Natural killer cell (primary cell): ENCODE data around the gene ROCK1. TPM values are rescaled to one million over a fixed set of nuclear protein-coding genes. Genes with fewer than 3 reads are reported as not detected.

Experiments used
- ATAC-seq, 3 donors: fragments of 150-1000 bp in 2 of 3; fragments of 200-7000 bp in 1 of 3; cut with Tn5 transposase; 1 replicate in 1 of 3; 2 replicates in 2 of 3; pipeline ENCODE4 v1.10.0; 2021; ENCODE audit warnings: mild to moderate bottlenecking in 2 of 3, moderate library complexity in 2 of 3
- DNase-seq, 2 donors: peaks; one replicate each; pipeline versions ENCODE4 v3.0.0 to v3.0.0-alpha.2; 2013 to 2021; ENCODE audit warnings: mixed read lengths in 1 of 2
- H3K27ac ChIP-seq: one replicate; pipeline ENCODE4 v1.5.1; 2013; ENCODE audit warnings: mild to moderate bottlenecking, low read length
- H3K27me3 ChIP-seq: one replicate; pipeline ENCODE4 v1.6.1; 2013; ENCODE audit warnings: low read length; ENCODE audit not compliant: control insufficient read depth, insufficient read depth
- H3K36me3 ChIP-seq: one replicate; pipeline ENCODE4 v1.6.1; 2013; ENCODE audit warnings: low read length; ENCODE audit not compliant: control insufficient read depth, insufficient read depth
- H3K4me1 ChIP-seq: one replicate; pipeline ENCODE4 v1.6.1; 2013; ENCODE audit warnings: low read length; ENCODE audit not compliant: control insufficient read depth, insufficient read depth
- H3K4me3 ChIP-seq: one replicate; pipeline ENCODE4 v1.5.1; 2013; ENCODE audit warnings: low read length
- H3K9me3 ChIP-seq: one replicate; pipeline ENCODE4 v1.6.1; 2013; ENCODE audit warnings: low read length; ENCODE audit not compliant: control insufficient read depth, insufficient read depth
- H3K27ac Mint-ChIP-seq, 2 donors: one replicate each; pipeline ENCODE4 v1.8.0; 2022; ENCODE audit warnings: mild to moderate bottlenecking in 2 of 2, mixed read lengths in 2 of 2, moderate library complexity in 1 of 2
- H3K27me3 Mint-ChIP-seq, 2 donors: one replicate each; pipeline ENCODE4 v1.8.0; 2022; ENCODE audit warnings: low read depth in 2 of 2, mixed read lengths in 2 of 2
- H3K36me3 Mint-ChIP-seq: one replicate; pipeline ENCODE4 v1.8.0; 2022; ENCODE audit warnings: mixed read lengths
- H3K4me1 Mint-ChIP-seq, 2 donors: one replicate each; pipeline ENCODE4 v1.8.0; 2022; ENCODE audit warnings: mixed read lengths in 2 of 2
- H3K4me3 Mint-ChIP-seq: one replicate; pipeline ENCODE4 v1.8.0; 2022; ENCODE audit warnings: mild to moderate bottlenecking, moderate library complexity, mixed read lengths
- H3K9me3 Mint-ChIP-seq, 2 donors: one replicate each; pipeline ENCODE4 v1.8.0; 2022; ENCODE audit warnings: mixed read lengths in 2 of 2
- WGBS: methylation state at CpG from one replicate; pipeline ENCODE4 v1.1.7; 2013; ENCODE audit warnings: missing lambda C conversion rate; ENCODE audit not compliant: insufficient coverage; 5-methylcytosine and 5-hydroxymethylcytosine counted together
- intact Hi-C: fragments of 100-400 bp; cut with micrococcal nuclease; formaldehyde crosslinking; loops from one replicate; pipeline ENCODE4 v1.14.2; 2022
- total RNA-seq, 4 donors: library from RNA; stranded (reverse); fragments of 120-200 nt in 1 of 4; gene quantifications; one replicate each; pipeline versions ENCODE4 v1.2.3 to v1.2.4, GENCODE V29; 2013 to 2022
- TF ChIP-seq, protein P1 (sequence below): fragments of 200-600 bp; IDR thresholded peaks from one replicate; pipeline ENCODE4 v1.8.0; 2022; ENCODE audit warnings: antibody characterized with exemption

ROCK1 gene
- total RNA-seq, 3 donors from 2014 or later (not counting 1 experiment from before 2014, with no cell fraction given): 139 to 152 (median 149) TPM

GRCh38 chr18:20988726-20989125 is 122.9 kb downstream of the ROCK1 start:
- Histone ChIP-seq H3K4me1 (no peaks in the 10 kb centered on the region), H3K4me3 (no peak overlapping the region), H3K27me3 (no peaks in the 10 kb centered on the region), H3K27ac (no peak overlapping the region), H3K9me3 (no peaks in the 10 kb centered on the region), H3K36me3 (peaks cover 85% of the 10 kb centered on the region)
- Mint-ChIP-seq H3K4me1 (peaks cover 0 to 5% of the 10 kb centered on the region in 2 donors), H3K27ac (peak overlapping the region; percentile 12 to 19), H3K36me3 (peaks cover 24% of the 10 kb centered on the region), H3K9me3 (no peaks in the 10 kb centered on the region), H3K27me3 (no peaks in the 10 kb centered on the region), H3K4me3 (no peak overlapping the region)
- intact Hi-C loops: no loop called here
- TF ChIP-seq, protein P1, sequence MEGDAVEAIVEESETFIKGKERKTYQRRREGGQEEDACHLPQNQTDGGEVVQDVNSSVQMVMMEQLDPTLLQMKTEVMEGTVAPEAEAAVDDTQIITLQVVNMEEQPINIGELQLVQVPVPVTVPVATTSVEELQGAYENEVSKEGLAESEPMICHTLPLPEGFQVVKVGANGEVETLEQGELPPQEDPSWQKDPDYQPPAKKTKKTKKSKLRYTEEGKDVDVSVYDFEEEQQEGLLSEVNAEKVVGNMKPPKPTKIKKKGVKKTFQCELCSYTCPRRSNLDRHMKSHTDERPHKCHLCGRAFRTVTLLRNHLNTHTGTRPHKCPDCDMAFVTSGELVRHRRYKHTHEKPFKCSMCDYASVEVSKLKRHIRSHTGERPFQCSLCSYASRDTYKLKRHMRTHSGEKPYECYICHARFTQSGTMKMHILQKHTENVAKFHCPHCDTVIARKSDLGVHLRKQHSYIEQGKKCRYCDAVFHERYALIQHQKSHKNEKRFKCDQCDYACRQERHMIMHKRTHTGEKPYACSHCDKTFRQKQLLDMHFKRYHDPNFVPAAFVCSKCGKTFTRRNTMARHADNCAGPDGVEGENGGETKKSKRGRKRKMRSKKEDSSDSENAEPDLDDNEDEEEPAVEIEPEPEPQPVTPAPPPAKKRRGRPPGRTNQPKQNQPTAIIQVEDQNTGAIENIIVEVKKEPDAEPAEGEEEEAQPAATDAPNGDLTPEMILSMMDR: no peak
- WGBS: 95% methylated on average over 3 of the region's 3 CpGs
- no peak for DNase-seq
- no peak for ATAC-seq

DNA sequence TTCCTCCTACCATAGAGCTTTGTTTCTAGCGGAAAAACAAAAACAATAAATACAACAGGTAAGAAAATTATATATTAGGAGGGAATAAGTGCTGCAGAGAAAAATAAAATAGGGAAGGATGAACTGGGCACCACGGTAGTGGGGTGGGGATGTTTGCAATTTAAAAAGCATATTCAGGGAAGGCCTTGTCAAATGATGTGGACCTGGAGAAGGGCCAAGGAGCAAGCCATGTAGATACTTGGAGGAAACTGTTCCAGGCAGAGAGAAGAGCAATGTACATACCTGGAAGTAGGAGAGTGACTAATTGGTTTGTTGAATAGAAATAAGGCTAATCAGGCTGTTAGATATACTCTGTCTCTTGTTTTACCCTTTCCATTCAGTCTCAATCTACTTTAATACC is 136.5 kb downstream of the ROCK1 start:
- Histone ChIP-seq H3K9me3 (no peaks in the 10 kb centered on the region), H3K27me3 (no peaks in the 10 kb centered on the region), H3K36me3 (peaks cover 56% of the 10 kb centered on the region), H3K27ac (no peak overlapping the region), H3K4me1 (no peaks in the 10 kb centered on the region), H3K4me3 (no peak overlapping the region)
- 93% methylated on average over 1 of the region's 2 CpGs for WGBS
- Mint-ChIP-seq H3K9me3 (no peaks in the 10 kb centered on the region), H3K27me3 (no peaks in the 10 kb centered on the region), H3K36me3 (peaks cover 15% of the 10 kb centered on the region), H3K27ac (peak overlapping the region; percentile 12 to 23), H3K4me3 (no peak overlapping the region), H3K4me1 (peaks cover 19 to 30% of the 10 kb centered on the region in 2 donors)
- no peak for ATAC-seq
- intact Hi-C loops: no loop called here
- no peak for DNase-seq
- TF ChIP-seq, protein P1: no peak

DNA sequence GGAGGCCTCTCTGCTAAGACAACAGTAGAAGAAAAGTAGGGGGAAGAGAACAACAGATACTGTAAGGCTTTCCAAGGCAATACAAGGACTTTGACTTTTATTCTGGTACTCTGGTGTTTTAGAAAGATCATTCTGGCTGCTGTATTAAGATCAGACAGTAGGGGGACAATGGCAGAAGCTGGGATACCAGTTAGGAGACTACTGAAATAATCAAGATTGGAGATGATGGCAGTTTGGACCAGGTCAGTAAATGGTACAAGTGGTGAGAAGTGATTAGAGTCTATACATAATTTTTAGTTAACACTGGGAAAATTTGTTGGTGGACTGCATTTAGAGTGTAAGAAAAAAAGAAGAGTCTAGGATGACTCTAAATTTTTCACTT is 139.7 kb downstream of the ROCK1 start:
- H3K4me1 Mint-ChIP-seq: peaks cover 5 to 16% of the 10 kb centered on the region in 2 donors
- H3K36me3 Mint-ChIP-seq: no peaks in the 10 kb centered on the region
- TF ChIP-seq, protein P1: peak; percentile 52
- H3K4me3 ChIP-seq: no peak overlapping the region
- H3K27ac ChIP-seq: no peak overlapping the region
- H3K4me1 ChIP-seq: no peaks in the 10 kb centered on the region
- H3K27me3 ChIP-seq: no peaks in the 10 kb centered on the region
- intact Hi-C loops: loop anchor here (5.0 kb wide), 1 partner anchor 205 kb away; no protein-coding TSS in a partner anchor
- H3K36me3 ChIP-seq: peaks cover 60% of the 10 kb centered on the region
- H3K9me3 Mint-ChIP-seq: no peaks in the 10 kb centered on the region
- DNase-seq (peak in 1 of 2 donors; percentile 46), ATAC-seq (peak; percentile 37 to 63 (median 63))
- peak overlapping the region in 1 of 2 donors; percentile 4 for H3K27ac Mint-ChIP-seq
- H3K4me3 Mint-ChIP-seq: no peak overlapping the region
- no peaks in the 10 kb centered on the region for H3K9me3 ChIP-seq
- H3K27me3 Mint-ChIP-seq: no peaks in the 10 kb centered on the region

DNA sequence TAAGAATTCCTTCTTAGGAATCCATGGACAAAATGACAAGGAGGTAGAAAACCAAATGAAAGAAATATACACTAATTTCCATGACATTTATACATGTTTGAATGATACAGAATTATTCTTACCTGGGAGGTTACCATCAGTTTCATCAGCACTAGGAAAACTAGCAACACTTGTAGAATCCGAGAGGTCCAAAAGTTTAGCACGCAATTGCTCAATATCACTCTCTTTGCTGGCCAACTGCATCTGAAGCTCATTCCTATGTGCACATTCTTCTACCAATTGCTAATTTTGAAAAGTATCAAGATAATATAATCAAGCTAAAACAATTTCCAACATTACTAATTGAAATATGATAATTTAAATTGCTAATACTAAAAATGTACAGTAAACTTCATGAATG is 144.8 kb downstream of the ROCK1 start:
- peak overlapping the region; percentile 30 to 41 for H3K27ac Mint-ChIP-seq
- intact Hi-C loops: no loop called here
- peaks cover 64% of the 10 kb centered on the region for H3K36me3 ChIP-seq

More for the DNA sequence above, 144.8 kb downstream of the ROCK1 start:
- Histone ChIP-seq H3K27me3 (no peaks in the 10 kb centered on the region), H3K4me1 (no peaks in the 10 kb centered on the region), H3K4me3 (no peak overlapping the region), H3K9me3 (no peaks in the 10 kb centered on the region), H3K27ac (no peak overlapping the region)
- ATAC-seq: no peak
- peaks cover 2% of the 10 kb centered on the region in 2 donors for H3K4me1 Mint-ChIP-seq
- DNase-seq: no peak
- no peak overlapping the region for H3K4me3 Mint-ChIP-seq
- peaks cover 6% of the 10 kb centered on the region for H3K36me3 Mint-ChIP-seq
- 97% methylated on average over 2 of the region's 2 CpGs for WGBS
- no peaks in the 10 kb centered on the region for H3K9me3 Mint-ChIP-seq
- TF ChIP-seq, protein P1: no peak
- no peaks in the 10 kb centered on the region for H3K27me3 Mint-ChIP-seq
